GM19467 (cell line): ENCODE results near the gene MINDY2.
"Not testable (repeated sequence)": the region's sequence is repeated elsewhere in the genome, so short reads cannot be mapped to it uniquely, and the experiment has no call there.

Experiments used
- ATAC-seq: cut with Tn5 transposase; IDR thresholded peaks from one replicate; pipeline ENCODE4 v1.9.1; 2021; ENCODE audit warnings: mild to moderate bottlenecking, moderate library complexity; ENCODE audit not compliant: unreplicated experiment

Gene MINDY2

DNA sequence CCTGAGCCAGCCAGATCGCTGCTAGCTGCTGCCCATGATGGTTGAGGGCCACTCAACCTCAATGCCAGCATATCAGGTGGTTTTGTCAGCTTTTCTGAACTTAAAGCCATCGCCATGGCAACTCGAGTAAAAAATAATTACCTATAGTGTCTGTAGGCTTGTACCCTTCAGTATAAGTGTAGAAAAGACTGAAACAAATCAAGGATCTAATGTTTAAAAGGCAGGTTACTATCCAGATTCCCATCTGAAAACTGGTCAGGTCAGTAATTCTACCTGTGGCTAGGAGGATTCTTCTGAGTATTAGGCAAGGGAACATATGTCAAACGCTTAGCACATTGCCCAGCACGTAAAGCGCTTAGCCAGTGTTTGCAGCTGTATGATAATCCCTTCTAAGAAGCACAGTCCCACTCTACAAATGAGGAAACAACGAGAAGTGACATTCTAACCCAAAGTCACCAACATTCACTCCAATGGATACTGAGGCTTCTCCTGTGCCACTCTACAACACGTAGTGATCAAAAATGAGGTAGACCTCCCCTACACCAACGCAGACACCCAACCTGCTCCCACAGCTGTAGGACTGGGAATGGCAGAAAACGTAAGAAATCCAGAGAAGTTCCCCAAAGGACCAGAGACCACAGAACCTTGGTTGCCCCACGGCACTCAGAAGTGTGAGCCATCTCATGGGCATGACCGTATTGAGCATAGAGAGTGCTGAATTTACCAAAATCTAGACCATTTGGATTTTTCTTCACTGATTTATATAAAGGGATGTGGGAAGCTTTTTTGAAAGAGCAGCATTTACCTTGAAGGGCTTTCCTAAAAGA lies 107.1 kb downstream of the MINDY2 start:
- ATAC-seq = no peak

DNA sequence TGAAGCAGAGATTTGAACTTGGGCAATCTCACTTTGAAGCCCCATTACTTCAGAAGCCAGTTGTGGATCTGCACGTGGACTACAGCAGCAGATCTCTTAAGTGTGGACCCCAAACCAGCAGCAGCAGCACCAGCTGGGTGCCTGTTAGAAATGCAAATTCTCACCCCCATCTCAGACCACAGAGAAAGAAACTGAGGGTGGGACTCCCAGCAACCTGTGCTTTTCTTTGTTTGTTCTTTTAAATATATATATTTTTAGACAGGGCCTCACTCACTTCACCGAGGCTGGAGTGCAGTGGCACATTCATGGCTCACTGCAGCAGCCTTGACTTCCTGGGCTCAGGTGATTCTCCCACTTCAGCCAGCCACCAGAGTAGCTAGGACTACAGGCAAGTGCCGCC lies 109.2 kb downstream of the MINDY2 start:
- ATAC-seq = no peak

DNA sequence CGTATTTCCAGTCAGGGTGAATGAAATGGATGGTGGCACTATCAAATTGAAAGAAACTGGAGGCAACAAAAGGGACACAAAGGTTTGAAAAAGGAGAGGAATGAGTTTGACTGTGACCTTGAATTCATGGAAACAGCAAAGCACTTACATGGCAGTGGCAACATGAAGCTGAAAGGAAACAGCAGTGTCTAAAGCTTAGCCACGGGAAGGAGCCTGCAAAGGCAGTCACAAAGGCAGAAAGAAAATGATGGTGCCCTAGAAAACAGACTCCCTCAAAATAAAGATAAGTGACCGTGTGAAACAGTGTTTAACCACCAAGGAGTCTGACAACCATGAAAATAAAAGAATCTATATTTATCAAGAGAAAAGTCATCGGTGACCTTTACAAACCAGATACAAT lies 111.1 kb downstream of the MINDY2 start:
- ATAC-seq = no peak

DNA sequence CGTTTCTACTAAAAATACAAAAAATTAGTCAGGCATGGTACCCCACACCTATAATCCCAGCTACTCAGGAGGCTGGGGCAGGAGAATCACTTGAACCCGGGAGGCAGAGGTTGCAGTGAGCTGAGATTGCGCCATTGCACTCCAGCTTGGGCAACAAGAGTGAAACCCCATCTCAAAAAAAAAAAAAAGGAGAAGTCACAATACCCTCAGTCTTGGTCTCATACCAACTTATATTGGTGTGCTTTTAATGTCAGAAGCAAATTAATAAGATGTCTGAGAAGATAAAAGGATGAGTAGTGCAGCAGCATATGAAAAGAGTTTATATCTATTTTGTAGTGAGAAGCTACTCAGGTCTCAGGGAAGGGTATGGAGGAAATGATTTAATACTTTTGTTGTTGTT lies 112.8 kb downstream of the MINDY2 start:
- ATAC-seq = not testable (repeated sequence)

DNA sequence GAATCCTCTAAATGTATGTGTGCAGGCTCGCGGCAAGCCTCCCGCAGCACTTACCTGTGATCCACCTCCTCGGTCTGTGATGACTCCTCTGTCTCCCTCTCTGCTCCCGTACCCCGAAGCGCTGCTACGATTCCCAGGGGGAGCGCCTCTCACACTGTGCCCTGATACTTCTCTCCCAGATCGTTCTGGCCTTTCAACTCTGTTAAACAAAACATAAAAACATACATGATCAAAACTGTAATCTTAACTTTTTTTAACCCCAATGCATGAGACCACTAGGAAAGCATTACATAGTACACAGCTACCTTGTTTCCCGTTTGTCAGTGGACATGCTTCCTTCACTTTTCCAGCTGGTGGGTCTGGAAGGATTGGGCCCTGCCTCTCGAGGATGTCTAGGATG lies 115.8 kb downstream of the MINDY2 start:
- no peak for ATAC-seq

DNA sequence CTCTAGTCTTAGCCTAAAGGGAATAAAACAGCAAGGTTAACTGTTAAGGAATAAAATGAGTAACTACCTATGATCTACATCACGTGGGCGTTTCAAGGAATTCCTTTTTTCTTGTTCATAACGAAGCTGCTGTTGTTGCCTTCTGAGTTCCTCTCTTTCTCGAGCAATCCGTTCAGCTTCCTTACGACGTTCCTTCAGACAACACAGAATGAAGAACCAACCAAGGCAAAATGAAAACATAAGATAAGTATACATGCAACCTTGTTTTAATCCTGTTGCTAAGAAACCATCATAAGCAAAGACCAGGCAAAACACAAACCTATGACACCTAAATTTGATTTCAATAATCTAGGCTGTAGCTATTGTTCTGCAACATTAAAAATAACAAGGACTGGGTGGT lies 118.3 kb downstream of the MINDY2 start:
- ATAC-seq = no peak

DNA sequence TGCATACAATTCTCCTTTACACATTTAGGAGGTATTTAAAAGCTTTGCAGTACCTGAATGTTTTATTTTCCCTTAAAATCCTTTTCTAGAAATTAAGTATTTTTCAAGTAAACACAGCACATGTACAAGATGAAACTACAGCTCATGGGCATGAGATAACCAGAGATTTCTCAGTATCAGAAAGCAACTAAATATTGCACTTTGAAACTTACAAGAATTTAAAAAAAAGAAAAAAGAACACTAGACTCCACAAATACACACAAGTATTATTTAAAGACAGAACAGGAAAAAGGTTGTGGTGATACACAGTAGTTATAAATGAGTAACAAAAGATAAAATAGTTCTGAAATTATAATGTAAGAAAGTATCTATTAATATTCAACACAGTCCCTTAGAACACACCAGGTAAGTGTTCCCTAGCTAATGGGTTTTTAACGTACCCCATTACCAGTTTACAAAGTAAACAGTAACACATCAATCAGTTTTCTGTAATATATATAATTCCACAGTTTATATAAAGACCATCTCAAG lies 127.1 kb downstream of the MINDY2 start:
- ATAC-seq = no peak

DNA sequence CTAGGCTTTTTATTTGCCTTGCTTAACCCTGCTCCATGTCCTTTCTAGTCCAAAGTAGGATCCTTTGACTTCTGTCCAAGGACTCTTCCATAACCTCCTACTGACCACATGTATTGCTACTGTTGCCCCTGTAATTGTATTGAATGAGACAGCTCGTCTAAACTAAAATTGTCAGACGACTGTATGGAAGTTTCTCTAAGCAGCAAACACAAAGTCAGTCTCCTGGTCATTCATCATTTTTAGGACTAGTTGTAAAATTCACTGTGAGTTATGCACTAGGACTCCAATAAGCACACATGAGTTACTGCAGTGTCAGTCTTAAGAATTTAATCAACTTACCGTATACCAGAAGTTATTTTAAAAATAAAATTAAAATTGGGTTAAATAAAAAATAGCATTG lies 129.5 kb downstream of the MINDY2 start:
- no peak for ATAC-seq

DNA sequence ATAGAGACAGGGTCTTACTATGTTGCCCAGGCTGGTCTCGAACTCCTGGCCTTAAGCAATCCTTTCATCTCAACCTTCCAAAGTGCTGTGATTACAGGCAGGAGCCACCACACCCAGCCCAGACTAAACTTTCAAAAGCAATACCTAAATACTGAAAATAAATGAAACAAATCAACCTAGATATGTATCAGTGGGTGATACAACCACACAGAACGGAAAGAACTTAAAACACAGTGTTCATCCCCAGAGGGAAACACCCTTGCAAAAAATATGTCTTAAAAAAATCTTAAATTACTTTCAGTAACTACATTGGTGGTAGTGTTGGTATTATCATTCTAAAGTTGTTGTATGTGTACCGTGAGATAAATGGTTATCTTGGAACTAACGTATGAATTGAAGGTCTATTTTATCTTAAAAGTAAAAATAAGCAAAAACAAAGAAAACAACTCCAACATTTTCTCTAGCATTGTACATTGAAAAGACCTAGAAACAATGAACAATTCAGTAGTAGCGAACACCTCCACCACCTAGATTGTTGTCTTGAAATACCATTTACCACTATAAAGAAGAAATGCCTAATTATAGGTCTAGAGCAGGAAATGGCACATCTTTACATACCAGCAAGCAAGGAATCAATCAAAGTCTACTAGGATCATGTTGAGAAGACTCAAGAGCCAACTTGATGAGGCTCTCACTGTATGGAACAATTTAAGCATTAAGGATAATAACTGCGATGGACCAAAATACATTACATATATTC lies 137.6 kb downstream of the MINDY2 start:
- no peak for ATAC-seq

DNA sequence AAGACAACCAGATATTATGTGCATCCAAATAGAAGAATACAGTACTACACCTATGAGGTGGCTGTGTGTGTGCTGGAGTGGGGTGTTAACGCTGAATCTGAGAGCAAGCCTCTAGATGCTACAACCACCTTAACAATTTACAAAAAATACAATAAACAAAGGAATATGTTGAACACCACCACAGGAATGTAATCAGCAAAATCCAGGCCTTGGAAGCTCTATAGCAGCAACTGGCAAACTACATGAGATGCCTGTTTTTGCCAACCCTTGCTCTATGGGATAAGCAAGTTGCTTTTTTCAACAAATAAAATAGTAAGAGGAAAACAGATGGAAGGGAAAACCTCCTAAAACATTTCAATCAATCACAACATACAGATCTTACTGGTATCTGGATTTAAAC lies 138.5 kb downstream of the MINDY2 start:
- no peak for ATAC-seq

DNA sequence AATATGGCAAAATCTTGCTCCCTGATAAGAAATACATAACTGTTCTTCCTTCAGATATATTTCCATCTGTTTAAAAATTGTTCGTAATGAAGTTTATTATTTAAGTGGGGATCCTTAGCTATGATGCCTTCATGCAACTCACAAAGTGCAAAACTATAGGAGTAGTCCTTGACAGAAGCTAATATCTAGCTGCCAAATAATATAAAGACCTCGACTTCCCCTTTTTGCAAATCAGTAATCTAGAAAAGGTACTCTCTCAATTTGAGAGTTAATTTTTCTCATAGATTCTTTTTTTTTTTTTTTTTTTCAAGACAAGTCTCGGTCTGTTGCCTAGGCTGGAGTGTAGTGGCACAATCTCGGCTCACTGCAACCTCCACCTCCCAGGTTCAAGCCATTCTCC lies 139.4 kb downstream of the MINDY2 start:
- ATAC-seq = no peak
